Stimulated activated CD8-positive, alpha-beta memory T cell treated with anti-CD3 and anti-CD28 coated beads, Interleukin-15, amount 100 ng/mL, for 48 hours (primary cell): ENCODE data around the gene CCDC91.

Experiments used
- DNase-seq, 2 donors: peaks; one replicate each; pipeline ENCODE4 v3.0.0-alpha.2; 2020; ENCODE audit warnings: low read depth in 2 of 2

CCDC91 gene

GRCh38 chr12:28578361-28578760 lies 388.1 kb downstream of the CCDC91 start:
- DNase-seq, result no peak

GRCh38 chr12:28578833-28579252 lies 388.6 kb downstream of the CCDC91 start:
- DNase-seq, result no peak

- no peak for DNase-seq
These were observed 392.6 kb downstream of the CCDC91 start for GRCh38 chr12:28582672-28583376.

- no peak for DNase-seq
These were observed 393.5 kb downstream of the CCDC91 start for GRCh38 chr12:28583701-28584261.

- no peak for DNase-seq
These were observed 394.9 kb downstream of the CCDC91 start for GRCh38 chr12:28585146-28585545.

- DNase-seq, result no peak
These were observed 396.2 kb downstream of the CCDC91 start for GRCh38 chr12:28586481-28586880.

GRCh38 chr12:28591831-28592230 lies 401.6 kb downstream of the CCDC91 start:
- no peak for DNase-seq
